Liver (tissue), 9 donors: ENCODE results near the gene NFKBIB. TPM values are rescaled to one million over a fixed set of nuclear protein-coding genes. Genes with fewer than 3 reads are reported as not detected.

Experiments used
- DNase-seq: peaks from one replicate; pipeline ENCODE4 v3.0.0-alpha.2; 2017; ENCODE audit warnings: low spot score
- H3K27ac ChIP-seq, 2 donors: one replicate each; pipeline ENCODE4 v1.7.0; 2013; ENCODE audit warnings: inconsistent platforms in 2 of 2, low read length in 2 of 2, control low read depth in 1 of 2, low read depth in 1 of 2, mild to moderate bottlenecking in 1 of 2
- H3K27me3 ChIP-seq, 4 donors: one replicate each; pipeline versions ENCODE4 v1.6.1 to v1.7.0; 2013; ENCODE audit warnings: low read length in 3 of 4, inconsistent platforms in 1 of 4, mild to moderate bottlenecking in 1 of 4, moderate library complexity in 1 of 4; ENCODE audit not compliant: control insufficient read depth in 4 of 4, insufficient read depth in 4 of 4
- H3K36me3 ChIP-seq, 4 donors: one replicate each; pipeline versions ENCODE4 v1.6.1 to v1.7.0; 2013; ENCODE audit warnings: low read length in 3 of 4, mild to moderate bottlenecking in 3 of 4, low read depth in 1 of 4, moderate library complexity in 1 of 4; ENCODE audit not compliant: control insufficient read depth in 4 of 4, insufficient read depth in 3 of 4
- H3K4me1 ChIP-seq, 4 donors: one replicate each; pipeline versions ENCODE4 v1.6.1 to v1.7.0; 2013; ENCODE audit warnings: low read length in 3 of 4, mild to moderate bottlenecking in 3 of 4, moderate library complexity in 1 of 4; ENCODE audit not compliant: control insufficient read depth in 4 of 4, insufficient read depth in 4 of 4
- H3K4me3 ChIP-seq, 3 donors: one replicate each; pipeline versions ENCODE4 v1.6.1 to v1.7.0; 2013; ENCODE audit warnings: low read length in 3 of 3, control low read depth in 1 of 3, low read depth in 1 of 3, mild to moderate bottlenecking in 1 of 3
- H3K9ac ChIP-seq, 2 donors: one replicate each; pipeline ENCODE4 v1.7.0; 2013; ENCODE audit warnings: low read length in 2 of 2, mild to moderate bottlenecking in 2 of 2, moderate library complexity in 2 of 2, control low read depth in 1 of 2, low read depth in 1 of 2
- H3K9me3 ChIP-seq, 4 donors: one replicate each; pipeline versions ENCODE4 v1.6.1 to v1.7.0; 2013; ENCODE audit warnings: low read length in 3 of 4; ENCODE audit not compliant: control insufficient read depth in 4 of 4
- HNF4A ChIP-seq, 2 donors: conservative IDR thresholded peaks; 2 replicates each; pipeline ENCODE4 v1.6.1; 2016; ENCODE audit warnings: antibody characterized with exemption in 2 of 2, mild to moderate bottlenecking in 2 of 2
- HNF4G ChIP-seq: IDR thresholded peaks from 2 replicates; pipeline ENCODE4 v1.6.1; 2016; ENCODE audit warnings: antibody characterized with exemption
- NR2F2 ChIP-seq: IDR thresholded peaks from 2 replicates; pipeline ENCODE4 v1.6.1; 2016; ENCODE audit warnings: antibody characterized with exemption
- WGBS: extraction: QIAGEN DNeasy Blood & Tissue Kit; methylation state at CpG from one replicate; pipeline ENCODE4 v1.1.7; 2013; 5-methylcytosine and 5-hydroxymethylcytosine counted together
- polyA plus RNA-seq, 2 donors: library from polyadenylated mRNA; stranded (reverse) in 1 of 2; unstranded in 1 of 2; fragments of 200-250 nt in 1 of 2; fragments of >200 nt in 1 of 2; fragmentation: Nextera tagmentation in 1 of 2; extraction: Ambion mirVana in 1 of 2; gene quantifications; one replicate each; pipeline versions ENCODE4 v1.2.1 to v1.2.3, GENCODE V29; 2013 to 2015
- total RNA-seq, 2 donors: library from RNA; depleted of rRNA; stranded (reverse); fragments of >200 nt; gene quantifications; one replicate each; pipeline ENCODE4 v1.2.3, GENCODE V29; 2014
- donor health status: healthy.
- donor health status: healthy.
- donor health status: healthy.
- donor health status: healthy.
- donor health status: healthy.

NFKBIB gene
- total and polyA plus RNA-seq, 4 donors = 8.0 to 25.4 (median 14.9) TPM

DNA sequence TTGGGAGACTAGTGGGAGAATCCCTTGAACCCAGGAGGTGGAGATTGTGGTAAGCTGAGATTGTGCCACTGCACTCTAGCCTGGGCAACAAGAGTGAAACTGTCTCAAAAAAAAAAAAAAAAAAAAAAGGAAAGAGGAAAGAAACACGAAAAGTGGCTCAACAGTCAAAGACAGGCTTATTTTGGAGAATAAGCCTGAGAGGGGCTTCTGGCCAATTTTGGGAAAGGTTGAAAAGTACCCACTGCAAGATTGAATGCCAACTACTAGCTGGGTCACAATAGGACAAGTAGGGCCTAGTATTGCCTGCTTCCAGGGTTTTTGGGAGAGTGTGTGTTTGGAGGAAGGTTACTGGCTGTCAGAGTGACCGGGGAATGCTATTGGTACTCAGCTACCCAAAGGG is 58.5 kb downstream of the NFKBIB start:
- H3K36me3 ChIP-seq = peaks cover 0 to 6% (median 0%) of the 10 kb centered on the region in 4 donors
- WGBS = 89% methylated on average over 2 of the region's 2 CpGs
- no peak for DNase-seq
- no peak overlapping the region for H3K4me3 ChIP-seq
- no peak for TF ChIP-seq NR2F2
- TF ChIP-seq HNF4G = no peak
- no peak for TF ChIP-seq HNF4A (conservative IDR thresholded peaks at IDR 0.05)
- H3K27ac ChIP-seq = no peak overlapping the region
- H3K27me3 ChIP-seq = no peaks in the 10 kb centered on the region
- no peaks in the 10 kb centered on the region for H3K9me3 ChIP-seq
- H3K4me1 ChIP-seq = peaks cover 0 to 12% (median 6%) of the 10 kb centered on the region in 4 donors
- H3K9ac ChIP-seq = no peak overlapping the region

Other genes with a start within 250 kb of the NFKBIB start
- 10 to 100 TPM in 1 of 2 donors, 1 to 10 TPM in 1; 5.3 to 28.7 TPM for gene CAPN12, start 155.5 kb upstream of the NFKBIB start, total RNA-seq
- 10 to 100 TPM in 1 of 2 donors, 1 to 10 TPM in 1; 3.8 to 12.3 TPM for gene CAPN12, start 155.5 kb upstream of the NFKBIB start, polyA plus RNA-seq
- gene LGALS7, start 126.5 kb upstream of the NFKBIB start, total RNA-seq = not detected
- gene LGALS7, start 126.5 kb upstream of the NFKBIB start, polyA plus RNA-seq = not detected
- gene LGALS7B, start 110.8 kb upstream of the NFKBIB start, total RNA-seq = not detected
- gene LGALS7B, start 110.8 kb upstream of the NFKBIB start, polyA plus RNA-seq = under 1 TPM in 1 of 2 donors, not detected in 1; 0.36 TPM
- 10 to 100 TPM in 1 of 2 donors, under 1 TPM in 1; 0.42 to 13.7 TPM for gene LGALS4, start 87.0 kb upstream of the NFKBIB start, total RNA-seq
- 10 to 100 TPM; 10.5 to 40.6 TPM for gene LGALS4, start 87.0 kb upstream of the NFKBIB start, polyA plus RNA-seq
- gene ECH1, start 68.2 kb upstream of the NFKBIB start, total RNA-seq = 100 to 1,000 TPM; 226 to 259 TPM
- gene ECH1, start 68.2 kb upstream of the NFKBIB start, polyA plus RNA-seq = 1,000 to 10,000 TPM in 1 of 2 donors, 100 to 1,000 TPM in 1; 581 to 1,082 TPM
- gene HNRNPL, start 50.0 kb upstream of the NFKBIB start, total RNA-seq = 100 to 1,000 TPM; 115 to 166 TPM
- gene HNRNPL, start 50.0 kb upstream of the NFKBIB start, polyA plus RNA-seq = 10 to 100 TPM; 50.4 to 76.5 TPM
- 1 to 10 TPM; 4.9 to 5.5 TPM for gene RINL, start 21.7 kb upstream of the NFKBIB start, total RNA-seq
- 1 to 10 TPM; 5.5 to 8.7 TPM for gene RINL, start 21.7 kb upstream of the NFKBIB start, polyA plus RNA-seq
- gene SIRT2, start 351 bp upstream of the NFKBIB start, total RNA-seq = 10 to 100 TPM; 21.8 to 42.2 TPM
- 10 to 100 TPM; 26.1 to 27.6 TPM for gene SIRT2, start 351 bp upstream of the NFKBIB start, polyA plus RNA-seq
- under 1 TPM; 0.08 to 0.14 TPM for gene CCER2, start 12.2 kb downstream of the NFKBIB start, total RNA-seq
- under 1 TPM in 1 of 2 donors, not detected in 1; 0.16 TPM for gene CCER2, start 12.2 kb downstream of the NFKBIB start, polyA plus RNA-seq
- gene SARS2, start 30.8 kb downstream of the NFKBIB start, total RNA-seq = 10 to 100 TPM; 15.9 to 19.2 TPM
- gene SARS2, start 30.8 kb downstream of the NFKBIB start, polyA plus RNA-seq = 10 to 100 TPM; 16.4 to 17.8 TPM
- 10 to 100 TPM; 19.0 to 20.2 TPM for gene MRPS12, start 31.0 kb downstream of the NFKBIB start, total RNA-seq
- 10 to 100 TPM; 59.6 to 62.0 TPM for gene MRPS12, start 31.0 kb downstream of the NFKBIB start, polyA plus RNA-seq
- 10 to 100 TPM; 21.3 to 31.9 TPM for gene FBXO17, start 75.8 kb downstream of the NFKBIB start, total RNA-seq
- gene FBXO17, start 75.8 kb downstream of the NFKBIB start, polyA plus RNA-seq = 10 to 100 TPM; 19.7 to 25.6 TPM
- 1 to 10 TPM; 3.1 to 4.3 TPM for gene FBXO27, start 132.6 kb downstream of the NFKBIB start, total RNA-seq
- 1 to 10 TPM; 2.1 to 5.0 TPM for gene FBXO27, start 132.6 kb downstream of the NFKBIB start, polyA plus RNA-seq
- gene ACP7, start 184.4 kb downstream of the NFKBIB start, total RNA-seq = under 1 TPM in 1 of 2 donors, not detected in 1; 0.05 TPM
- gene ACP7, start 184.4 kb downstream of the NFKBIB start, polyA plus RNA-seq = not detected
- gene PAK4, start 225.8 kb downstream of the NFKBIB start, total RNA-seq = 1 to 10 TPM; 5.4 to 9.5 TPM
- gene PAK4, start 225.8 kb downstream of the NFKBIB start, polyA plus RNA-seq = 10 to 100 TPM in 1 of 2 donors, 1 to 10 TPM in 1; 6.0 to 16.6 TPM